SU-DHL-6 (cell line): Measurements from ENCODE around the gene CSF2RB.

ENCODE experiments used
- H2AFZ ChIP-seq: fragments of 200-600 bp; sonication (generic); 2 replicates; pipeline ENCODE4 v1.6.1; 2014; ENCODE audit warnings: low read depth, mild to moderate bottlenecking, moderate library complexity, mixed read lengths, antibody characterized with exemption, low read length; ENCODE audit not compliant: severe bottlenecking
- H3F3A ChIP-seq: fragments of 200-600 bp; shearing (Covaris generic); 2 replicates; pipeline ENCODE4 v1.6.0; 2016; ENCODE audit warnings: antibody characterized with exemption, mild to moderate bottlenecking; ENCODE audit not compliant: insufficient read depth
- H3K27ac ChIP-seq: fragments of 200-600 bp; sonication (generic); 2 replicates; pipeline ENCODE4 v1.5.1; 2016; ENCODE audit warnings: low read depth, mild to moderate bottlenecking, low read length, moderate library complexity, mixed read lengths
- H3K27me3 ChIP-seq: fragments of 200-600 bp; sonication (generic), shearing (Covaris generic); 2 replicates; pipeline ENCODE4 v1.6.0; 2014; ENCODE audit warnings: mild to moderate bottlenecking, low read length
- H3K36me3 ChIP-seq: fragments of 200-600 bp; sonication (generic); 2 replicates; pipeline ENCODE4 v1.6.1; 2014; ENCODE audit warnings: mild to moderate bottlenecking, low read length, mixed read lengths
- H3K4me2 ChIP-seq: fragments of 300-600, 200-600 bp; shearing (Covaris generic), sonication (generic); 2 replicates; pipeline ENCODE4 v1.6.0; 2014; ENCODE audit warnings: low read length, low read depth, mild to moderate bottlenecking; ENCODE audit not compliant: poor library complexity, severe bottlenecking
- H3K4me3 ChIP-seq: fragments of 200-600 bp; sonication (generic); 2 replicates; pipeline ENCODE4 v1.5.1; 2014; ENCODE audit warnings: antibody characterized with exemption, low read length, mild to moderate bottlenecking, mixed read lengths; ENCODE audit not compliant: insufficient read depth, poor library complexity, severe bottlenecking
- H3K79me2 ChIP-seq: fragments of 200-600 bp; sonication (generic); 2 replicates; pipeline ENCODE4 v1.6.1; 2014; ENCODE audit warnings: mild to moderate bottlenecking, low read length, moderate library complexity; ENCODE audit not compliant: insufficient read depth
- H3K9ac ChIP-seq: fragments of 200-600 bp; sonication (generic); 2 replicates; pipeline ENCODE4 v1.7.0; 2014; ENCODE audit warnings: mild to moderate bottlenecking, low read length
- H3K9me2 ChIP-seq: fragments of 200-600 bp; sonication (generic); replicated peaks from 2 replicates; pipeline ENCODE4 v1.6.1; 2014; ENCODE audit warnings: low read length; ENCODE audit not compliant: insufficient read depth
- H3K9me3 ChIP-seq: fragments of 200-600 bp; sonication (generic); 2 replicates; pipeline ENCODE4 v1.6.1; 2014; ENCODE audit warnings: low read length, mixed read lengths; ENCODE audit not compliant: insufficient read depth
- H4K20me1 ChIP-seq: fragments of 200-600 bp; sonication (generic); 2 replicates; pipeline ENCODE4 v1.6.1; 2014; ENCODE audit warnings: low read depth, mild to moderate bottlenecking, antibody characterized with exemption, low read length, moderate library complexity, mixed read lengths
- CTCF ChIP-seq: fragments of 200-600 bp; sonication (generic); IDR thresholded peaks from one replicate; pipeline ENCODE4 v1.5.1; 2017; ENCODE audit warnings: antibody characterized with exemption, mild to moderate bottlenecking, low read length, moderate library complexity; ENCODE audit not compliant: insufficient read depth, poor library complexity, severe bottlenecking
- EZH2phosphoT487 ChIP-seq: fragments of 200-600 bp; sonication (generic), shearing (Covaris generic); conservative IDR thresholded peaks from 2 replicates; pipeline ENCODE4 v1.6.1; 2018; ENCODE audit warnings: mild to moderate bottlenecking, antibody characterized with exemption, low read length, moderate library complexity, mixed read lengths

CSF2RB gene

GRCh38 chr22:36914390-36914752 lies 943 bp downstream of the CSF2RB start:
- Histone ChIP-seq H3K36me3 (no peaks in the 10 kb centered on the region), H3K9me2 (no peaks in the 10 kb centered on the region), H4K20me1 (no peaks in the 10 kb centered on the region), H3K79me2 (no peaks in the 10 kb centered on the region), H3K9me3 (no peaks in the 10 kb centered on the region), H3K27me3 (no peaks in the 10 kb centered on the region), H3K4me2 (no peak overlapping the region), H3F3A (no peaks in the 10 kb centered on the region), H2AFZ (no peak overlapping the region), H3K27ac (no peak overlapping the region), H3K4me3 (no peak overlapping the region), H3K9ac (no peak overlapping the region)
- TF ChIP-seq CTCF (no peak), EZH2phosphoT487 (no peak)

- Histone ChIP-seq H3K36me3 (no peaks in the 10 kb centered on the region), H3K9me2 (no peaks in the 10 kb centered on the region), H3K4me3 (no peak overlapping the region), H3K4me2 (no peak overlapping the region), H4K20me1 (no peaks in the 10 kb centered on the region), H3K27me3 (no peaks in the 10 kb centered on the region), H3K9me3 (no peaks in the 10 kb centered on the region), H3K79me2 (no peaks in the 10 kb centered on the region), H3K9ac (no peak overlapping the region), H3F3A (no peaks in the 10 kb centered on the region), H3K27ac (no peak overlapping the region), H2AFZ (no peak overlapping the region)
- TF ChIP-seq CTCF (no peak), EZH2phosphoT487 (no peak)
These were observed 2.6 kb downstream of the CSF2RB start for GRCh38 chr22:36916034-36916433.

GRCh38 chr22:36918586-36919284 lies 5.3 kb downstream of the CSF2RB start:
- Histone ChIP-seq H2AFZ (no peak overlapping the region), H3K4me3 (no peak overlapping the region), H4K20me1 (no peaks in the 10 kb centered on the region), H3K27ac (no peak overlapping the region), H3K79me2 (no peaks in the 10 kb centered on the region), H3F3A (no peaks in the 10 kb centered on the region), H3K4me2 (no peak overlapping the region), H3K9me3 (no peaks in the 10 kb centered on the region), H3K9me2 (no peaks in the 10 kb centered on the region), H3K9ac (no peak overlapping the region), H3K27me3 (no peaks in the 10 kb centered on the region), H3K36me3 (no peaks in the 10 kb centered on the region)
- no peak for TF ChIP-seq EZH2phosphoT487
- no peak for TF ChIP-seq CTCF
